ES-I3 (cell line): Measurements from ENCODE around the gene GPR55.

Source experiments
- H3K36me3 ChIP-seq: 2 replicates; pipeline ENCODE4 v1.6.1; 2013; ENCODE audit warnings: mild to moderate bottlenecking, low read length, control low read depth, moderate library complexity; ENCODE audit not compliant: insufficient read depth
- H3K4me1 ChIP-seq: 2 replicates; pipeline ENCODE4 v1.6.1; 2013; ENCODE audit warnings: mild to moderate bottlenecking, control low read depth, low read length; ENCODE audit not compliant: insufficient read depth
- H3K9ac ChIP-seq: 2 replicates; pipeline ENCODE4 v1.6.1; 2013; ENCODE audit warnings: low read depth, mild to moderate bottlenecking, low read length, moderate library complexity
- H3K9me3 ChIP-seq: 2 replicates; pipeline ENCODE4 v1.6.1; 2013; ENCODE audit warnings: mild to moderate bottlenecking, low read length, moderate library complexity; ENCODE audit not compliant: control insufficient read depth, insufficient read depth

The GPR55 gene

GRCh38 chr2:230933521-230934180 is 8.6 kb upstream of the GPR55 start:
- Histone ChIP-seq H3K9me3 (peaks cover 8% of the 10 kb centered on the region), H3K9ac (no peak overlapping the region), H3K36me3 (no peaks in the 10 kb centered on the region), H3K4me1 (peaks cover 13% of the 10 kb centered on the region)

GRCh38 chr2:230932556-230933511 is 7.8 kb upstream of the GPR55 start:
- H3K9ac ChIP-seq: no peak overlapping the region
- H3K9me3 ChIP-seq: peaks cover 1% of the 10 kb centered on the region
- H3K4me1 ChIP-seq: peaks cover 13% of the 10 kb centered on the region
- H3K36me3 ChIP-seq: no peaks in the 10 kb centered on the region

- Histone ChIP-seq H3K9ac (no peak overlapping the region), H3K36me3 (no peaks in the 10 kb centered on the region), H3K4me1 (peaks cover 13% of the 10 kb centered on the region), H3K9me3 (no peaks in the 10 kb centered on the region; the same call in none of the 2 replicates)
These were observed 6.7 kb upstream of the GPR55 start for GRCh38 chr2:230931556-230932231.

DNA sequence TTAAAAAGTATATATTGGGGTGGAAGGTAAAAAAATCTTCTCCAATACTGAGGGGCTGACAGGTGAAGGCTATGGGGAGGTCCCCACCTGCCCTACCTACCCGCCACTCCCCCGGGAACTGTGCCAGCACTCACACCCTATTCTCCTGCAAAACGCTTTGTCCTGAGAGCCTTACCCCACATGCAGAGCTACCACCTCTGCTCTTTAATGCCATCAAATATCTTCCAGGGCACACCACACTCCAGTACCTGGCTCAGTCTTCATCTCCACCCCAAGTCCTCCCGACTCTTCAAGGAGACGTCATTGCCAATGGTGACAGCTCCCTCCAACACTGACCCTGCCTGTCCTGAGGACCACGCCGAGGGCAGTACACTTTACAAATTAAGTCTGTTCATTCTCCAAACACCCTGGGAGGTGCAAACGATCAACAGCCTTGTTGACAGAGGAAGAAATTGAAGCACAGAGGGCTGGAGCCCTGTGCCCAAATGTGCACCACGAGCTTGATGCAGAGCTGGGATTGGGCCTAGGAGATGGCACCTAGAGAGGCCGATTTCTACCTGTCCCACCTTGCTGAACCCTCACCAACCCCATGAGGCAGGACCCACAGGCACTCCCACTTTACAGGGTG is 6.0 kb upstream of the GPR55 start:
- H3K9me3 ChIP-seq: no peaks in the 10 kb centered on the region; the same call in 1 of the 2 replicates
- H3K36me3 ChIP-seq: no peaks in the 10 kb centered on the region
- H3K9ac ChIP-seq: no peak overlapping the region
- peaks cover 16% of the 10 kb centered on the region for H3K4me1 ChIP-seq

- Histone ChIP-seq H3K9me3 (no peaks in the 10 kb centered on the region; the same call in 1 of the 2 replicates), H3K4me1 (peaks cover 17% of the 10 kb centered on the region), H3K36me3 (no peaks in the 10 kb centered on the region), H3K9ac (no peak overlapping the region)
These were observed 5.2 kb upstream of the GPR55 start for GRCh38 chr2:230930149-230930780.

DNA sequence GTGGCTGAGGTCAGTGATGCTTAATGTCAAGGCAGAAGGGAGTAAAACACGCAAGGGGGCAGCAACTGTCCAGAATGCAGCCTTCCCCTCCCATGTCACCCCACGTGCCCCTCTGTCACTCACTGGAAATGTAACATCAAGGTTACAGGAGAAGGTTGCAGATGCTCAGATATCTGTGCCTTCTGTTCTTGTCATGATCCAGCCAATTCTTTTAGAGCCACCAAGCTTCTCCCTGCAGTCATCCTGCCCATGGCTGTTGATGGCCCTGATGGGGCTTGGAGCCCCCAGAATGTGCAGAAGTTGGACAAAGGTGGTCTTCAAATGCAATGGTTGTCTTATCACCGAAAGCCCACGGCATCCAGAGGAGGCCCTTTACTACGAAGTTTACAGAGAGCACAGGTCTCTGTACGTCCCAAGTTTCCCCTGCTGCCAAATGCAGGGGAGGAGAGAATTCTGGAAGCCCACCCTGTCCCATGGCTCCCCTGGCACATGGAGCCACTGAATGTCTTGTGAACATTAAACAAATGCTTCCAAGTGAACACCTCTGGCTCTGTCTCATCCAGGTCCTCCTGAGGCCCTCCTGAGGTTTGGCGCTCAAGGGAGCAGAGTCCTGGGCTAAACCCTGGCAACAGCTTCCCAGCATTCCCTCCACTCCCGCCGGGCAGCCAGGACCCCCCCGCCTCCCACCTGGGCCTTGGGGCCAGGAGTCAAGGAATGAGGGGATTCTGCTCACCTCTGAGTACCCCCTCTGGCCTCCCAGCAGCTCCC is 4.5 kb upstream of the GPR55 start:
- no peaks in the 10 kb centered on the region for H3K9me3 ChIP-seq
- no peak overlapping the region for H3K9ac ChIP-seq
- no peaks in the 10 kb centered on the region for H3K36me3 ChIP-seq
- peaks cover 17% of the 10 kb centered on the region for H3K4me1 ChIP-seq

DNA sequence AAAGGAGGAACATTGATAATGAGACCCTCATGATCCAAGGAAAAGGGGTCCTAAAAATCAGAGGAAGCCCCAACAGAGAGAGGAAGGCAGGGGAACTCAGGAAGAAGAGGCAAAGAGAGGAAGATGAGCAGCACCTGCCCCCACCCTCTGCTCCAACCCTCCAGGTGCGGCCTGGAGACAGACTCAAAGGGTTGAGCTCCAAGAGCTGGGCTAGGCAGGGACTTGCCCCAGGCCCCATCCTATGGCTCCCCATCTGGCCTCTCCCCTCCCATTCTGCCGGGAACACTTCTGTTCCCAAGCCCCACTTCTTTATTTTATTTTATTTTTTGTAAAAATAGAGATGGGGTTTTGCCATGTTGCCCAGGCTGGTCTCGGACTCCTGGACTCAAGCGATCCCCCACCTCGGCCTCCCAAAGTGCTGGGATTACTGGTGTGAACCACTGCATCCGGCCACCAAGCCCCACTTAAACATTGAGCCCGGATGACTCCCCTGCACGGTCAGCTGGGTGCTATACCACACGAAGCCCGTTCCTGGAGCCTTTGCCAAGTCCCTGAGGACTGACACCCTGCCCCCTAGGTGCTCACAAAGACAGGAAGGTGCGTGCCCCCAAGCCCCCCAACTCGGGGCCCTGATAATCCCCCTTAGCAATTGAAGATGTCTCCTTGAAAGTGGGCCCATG is 3.8 kb upstream of the GPR55 start:
- no peaks in the 10 kb centered on the region for H3K36me3 ChIP-seq
- H3K9me3 ChIP-seq: no peaks in the 10 kb centered on the region
- peaks cover 11% of the 10 kb centered on the region for H3K4me1 ChIP-seq
- no peak overlapping the region for H3K9ac ChIP-seq

GRCh38 chr2:230927711-230928341 is 2.8 kb upstream of the GPR55 start:
- Histone ChIP-seq H3K9ac (no peak overlapping the region), H3K36me3 (no peaks in the 10 kb centered on the region), H3K9me3 (no peaks in the 10 kb centered on the region), H3K4me1 (peaks cover 8% of the 10 kb centered on the region; the same call in 1 of the 2 replicates)

GRCh38 chr2:230925879-230926765 is 1.1 kb upstream of the GPR55 start:
- H3K36me3 ChIP-seq: no peaks in the 10 kb centered on the region
- H3K9ac ChIP-seq: no peak overlapping the region
- H3K9me3 ChIP-seq: no peaks in the 10 kb centered on the region
- peaks cover 4% of the 10 kb centered on the region; the same call in 1 of the 2 replicates for H3K4me1 ChIP-seq

DNA sequence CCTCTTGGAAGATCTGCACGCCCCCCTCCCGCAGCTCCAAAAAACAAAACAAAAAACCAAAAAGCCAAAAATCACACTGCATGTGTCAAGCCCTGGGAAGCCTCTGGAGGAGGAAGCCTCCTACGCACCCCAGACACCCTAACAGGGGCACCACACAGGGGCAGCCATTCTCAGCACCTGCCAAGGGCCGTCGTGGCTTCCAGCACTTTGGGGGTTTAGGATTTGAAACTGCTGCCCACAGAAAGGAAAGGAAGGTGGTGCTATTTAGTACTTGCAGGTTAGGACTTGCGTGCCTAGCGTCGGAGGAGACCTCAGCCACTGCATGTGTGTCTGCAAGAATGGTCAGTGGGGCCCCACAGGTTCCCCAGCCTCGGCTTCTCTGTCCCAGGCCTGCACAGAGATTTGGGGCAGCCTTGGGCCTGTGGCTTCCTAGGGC is 419 bp upstream of the GPR55 start:
- Histone ChIP-seq H3K9me3 (no peaks in the 10 kb centered on the region), H3K4me1 (peaks cover 4% of the 10 kb centered on the region; the same call in 1 of the 2 replicates), H3K36me3 (no peaks in the 10 kb centered on the region), H3K9ac (no peak overlapping the region)

DNA sequence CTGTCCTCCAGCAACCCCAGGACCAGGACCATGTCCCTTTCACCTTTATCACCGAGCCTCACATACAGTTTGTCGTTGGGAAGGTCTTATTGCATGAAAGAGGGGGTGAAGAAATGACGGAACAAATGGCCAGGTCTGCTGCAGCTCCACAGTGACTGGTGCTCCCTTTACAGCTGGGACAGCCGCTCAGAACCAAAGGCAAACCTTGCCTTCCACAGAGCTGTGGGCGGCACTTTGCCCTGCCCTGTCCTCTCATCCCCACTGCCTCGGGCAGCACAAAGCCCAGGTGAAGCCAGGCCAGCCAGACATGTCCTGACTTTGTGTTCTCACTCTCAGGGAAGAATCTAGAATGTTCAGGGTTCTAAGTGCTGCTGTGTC is 961 bp downstream of the GPR55 start:
- Histone ChIP-seq H3K4me1 (peaks cover 4% of the 10 kb centered on the region; the same call in 1 of the 2 replicates), H3K9me3 (no peaks in the 10 kb centered on the region), H3K36me3 (no peaks in the 10 kb centered on the region), H3K9ac (no peak overlapping the region)
